ENCODE results near the gene YAF2. TPM values are rescaled to one million over a fixed set of nuclear protein-coding genes. Genes with fewer than 3 reads are reported as not detected.

Gene YAF2
- total and polyA plus RNA-seq, 2 donors (not counting 1 experiment from before 2014, with no cell fraction given) = 11.6 to 41.9 TPM

DNA sequence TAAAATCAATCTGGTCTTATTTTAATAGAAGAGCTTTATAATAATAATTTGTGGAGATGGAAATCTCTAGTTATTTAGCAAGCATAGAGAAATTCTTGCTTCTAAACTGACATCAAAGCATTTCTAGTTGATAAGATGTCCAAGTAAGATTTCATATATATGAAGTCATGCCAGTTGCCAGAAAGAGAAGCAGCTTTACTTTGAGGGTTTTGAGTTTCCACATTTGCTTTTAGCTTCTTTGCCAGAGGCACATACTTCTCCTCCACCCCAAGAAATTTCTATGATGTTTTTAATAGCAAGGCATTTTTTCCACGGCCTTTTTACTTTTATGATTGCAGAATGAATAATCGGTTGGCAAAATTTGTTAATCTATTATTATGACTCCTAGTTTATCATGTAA is 24.2 kb upstream of the YAF2 start:
- H4K20me1 ChIP-seq (ENCODE audit: control insufficient read depth, insufficient read depth, low read length, poor library complexity, severe bottlenecking) = no peaks in the 10 kb centered on the region
- ChIA-PET POLR2A (no interaction called here), CTCF (no interaction called here)
- no peaks in the 10 kb centered on the region for H3K27me3 Mint-ChIP-seq
- DNase-seq (no peak), ATAC-seq (ENCODE audit: low read depth) (no peak)
- H3K27me3 ChIP-seq (replicated peaks in 1 of 4; ENCODE audit: control extremely low read depth in 1 of 4, control insufficient read depth in 3 of 4, insufficient read depth in 4 of 4, low read length in 3 of 4) = no peaks in the 10 kb centered on the region
- TF ChIP-seq, protein P1, sequence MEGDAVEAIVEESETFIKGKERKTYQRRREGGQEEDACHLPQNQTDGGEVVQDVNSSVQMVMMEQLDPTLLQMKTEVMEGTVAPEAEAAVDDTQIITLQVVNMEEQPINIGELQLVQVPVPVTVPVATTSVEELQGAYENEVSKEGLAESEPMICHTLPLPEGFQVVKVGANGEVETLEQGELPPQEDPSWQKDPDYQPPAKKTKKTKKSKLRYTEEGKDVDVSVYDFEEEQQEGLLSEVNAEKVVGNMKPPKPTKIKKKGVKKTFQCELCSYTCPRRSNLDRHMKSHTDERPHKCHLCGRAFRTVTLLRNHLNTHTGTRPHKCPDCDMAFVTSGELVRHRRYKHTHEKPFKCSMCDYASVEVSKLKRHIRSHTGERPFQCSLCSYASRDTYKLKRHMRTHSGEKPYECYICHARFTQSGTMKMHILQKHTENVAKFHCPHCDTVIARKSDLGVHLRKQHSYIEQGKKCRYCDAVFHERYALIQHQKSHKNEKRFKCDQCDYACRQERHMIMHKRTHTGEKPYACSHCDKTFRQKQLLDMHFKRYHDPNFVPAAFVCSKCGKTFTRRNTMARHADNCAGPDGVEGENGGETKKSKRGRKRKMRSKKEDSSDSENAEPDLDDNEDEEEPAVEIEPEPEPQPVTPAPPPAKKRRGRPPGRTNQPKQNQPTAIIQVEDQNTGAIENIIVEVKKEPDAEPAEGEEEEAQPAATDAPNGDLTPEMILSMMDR (IDR thresholded peaks at IDR 0.05) = no peak
- no peak for TF ChIP-seq EZH2 (IDR thresholded peaks at IDR 0.05; ENCODE audit: borderline replicate concordance, insufficient read depth, low read depth, low read length, poor library complexity, severe bottlenecking)
- no peak overlapping the region for H3K27ac Mint-ChIP-seq
- no peak overlapping the region for H2AFZ ChIP-seq (ENCODE audit: insufficient read depth, low read depth, low read length, poor library complexity, severe bottlenecking)
- no peak overlapping the region for H3K4me3 ChIP-seq (ENCODE audit: control extremely low read depth in 1 of 5, extremely low read depth in 1 of 5, insufficient read depth in 1 of 5, low read depth in 2 of 5, low read length in 4 of 5)
- H3K79me2 ChIP-seq (ENCODE audit: control insufficient read depth, insufficient read depth, low read length) = no peaks in the 10 kb centered on the region
- H3K4me1 Mint-ChIP-seq = no peaks in the 10 kb centered on the region
- no peak overlapping the region for H3K9ac ChIP-seq (ENCODE audit: low read length)
- H3K4me2 ChIP-seq (replicated peaks; ENCODE audit: low read depth, low read length, poor library complexity, severe bottlenecking) = no peak overlapping the region
- no peaks in the 10 kb centered on the region for H3K9me3 Mint-ChIP-seq (ENCODE audit: insufficient read depth)
- WGBS (ENCODE audit: insufficient coverage) = no CpG with 5 or more reads among the region's 2 CpGs
- no peaks in the 10 kb centered on the region for H3K36me3 ChIP-seq (replicated peaks in 1 of 2; ENCODE audit: control extremely low read depth in 1 of 2, control insufficient read depth in 1 of 2, extremely low read depth in 1 of 2, insufficient read depth in 2 of 2, low read length in 1 of 2)
- no peak overlapping the region for H3K4me3 Mint-ChIP-seq
- intact Hi-C loops (cut with micrococcal nuclease) = no loop called here
- H3K27ac ChIP-seq (ENCODE audit: low read length in 2 of 2) = no peak overlapping the region
- H3K9me3 ChIP-seq (ENCODE audit: control extremely low read depth in 1 of 3, control insufficient read depth in 2 of 3, insufficient read depth in 1 of 3, low read length in 2 of 3) = no peaks in the 10 kb centered on the region
- H3K4me1 ChIP-seq (ENCODE audit: control insufficient read depth in 2 of 2, insufficient read depth in 2 of 2, low read length in 2 of 2) = no peaks in the 10 kb centered on the region

DNA sequence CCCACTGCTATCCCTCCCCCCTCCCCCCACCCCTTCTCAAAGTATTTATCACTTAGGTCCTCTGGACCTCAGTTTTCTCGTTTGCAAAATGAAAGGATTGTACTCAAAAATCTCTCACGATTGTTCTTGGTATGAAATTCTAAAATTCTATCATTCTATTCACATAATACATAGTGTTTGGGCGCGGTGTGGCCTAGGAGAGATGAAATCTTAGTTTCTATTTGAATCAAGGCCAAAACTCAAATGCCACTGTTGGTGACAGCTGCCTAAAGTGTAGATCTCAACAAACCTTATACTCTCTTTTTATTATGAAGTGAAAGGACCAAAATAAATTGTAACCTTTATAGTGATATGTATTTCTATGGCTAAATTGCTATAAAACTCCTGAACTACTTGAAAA is 23.7 kb upstream of the YAF2 start:
- Histone ChIP-seq H3K4me1 (ENCODE audit: control insufficient read depth in 2 of 2, insufficient read depth in 2 of 2, low read length in 2 of 2) (no peaks in the 10 kb centered on the region), H3K36me3 (replicated peaks in 1 of 2; ENCODE audit: control extremely low read depth in 1 of 2, control insufficient read depth in 1 of 2, extremely low read depth in 1 of 2, insufficient read depth in 2 of 2, low read length in 1 of 2) (no peaks in the 10 kb centered on the region), H3K4me2 (replicated peaks; ENCODE audit: low read depth, low read length, poor library complexity, severe bottlenecking) (no peak overlapping the region), H3K79me2 (ENCODE audit: control insufficient read depth, insufficient read depth, low read length) (no peaks in the 10 kb centered on the region), H3K9me3 (ENCODE audit: control extremely low read depth in 1 of 3, control insufficient read depth in 2 of 3, insufficient read depth in 1 of 3, low read length in 2 of 3) (no peaks in the 10 kb centered on the region), H3K27me3 (replicated peaks in 1 of 4; ENCODE audit: control extremely low read depth in 1 of 4, control insufficient read depth in 3 of 4, insufficient read depth in 4 of 4, low read length in 3 of 4) (no peaks in the 10 kb centered on the region), H3K9ac (ENCODE audit: low read length) (no peak overlapping the region), H3K27ac (ENCODE audit: low read length in 2 of 2) (no peak overlapping the region), H2AFZ (ENCODE audit: insufficient read depth, low read depth, low read length, poor library complexity, severe bottlenecking) (no peak overlapping the region), H3K4me3 (ENCODE audit: control extremely low read depth in 1 of 5, extremely low read depth in 1 of 5, insufficient read depth in 1 of 5, low read depth in 2 of 5, low read length in 4 of 5) (no peak overlapping the region), H4K20me1 (ENCODE audit: control insufficient read depth, insufficient read depth, low read length, poor library complexity, severe bottlenecking) (no peaks in the 10 kb centered on the region)
- Mint-ChIP-seq H3K9me3 (ENCODE audit: insufficient read depth) (no peaks in the 10 kb centered on the region), H3K4me1 (no peaks in the 10 kb centered on the region), H3K27ac (no peak overlapping the region), H3K27me3 (no peaks in the 10 kb centered on the region), H3K4me3 (no peak overlapping the region)
- TF ChIP-seq, protein P1 (IDR thresholded peaks at IDR 0.05) = no peak
- no peak for TF ChIP-seq EZH2 (IDR thresholded peaks at IDR 0.05; ENCODE audit: borderline replicate concordance, insufficient read depth, low read depth, low read length, poor library complexity, severe bottlenecking)
- WGBS (ENCODE audit: insufficient coverage) = no CpG with 5 or more reads among the region's 4 CpGs
- POLR2A ChIA-PET = no interaction called here
- intact Hi-C loops (cut with micrococcal nuclease) = no loop called here
- ATAC-seq (ENCODE audit: low read depth) (no peak), DNase-seq (no peak)
- CTCF ChIA-PET = no interaction called here
